Breast epithelium (tissue), 4 donors: Measurements from ENCODE around the gene FAM131A. TPM values are rescaled to one million over a fixed set of nuclear protein-coding genes. Genes with fewer than 3 reads are reported as not detected.

Source experiments
- DNase-seq, 2 donors: peaks; one replicate each; pipeline ENCODE4 v3.0.0-alpha.2; 2019; ENCODE audit warnings: low spot score in 2 of 2
- H3K27ac ChIP-seq, 2 donors: fragments of 200-600 bp; sonication (generic) in 1 of 2; one replicate each; pipeline ENCODE4 v1.5.1; 2016 to 2019; ENCODE audit warnings: mild to moderate bottlenecking in 1 of 2
- H3K27me3 ChIP-seq, 2 donors: fragments of 200-600 bp; sonication (generic) in 1 of 2; one replicate each; pipeline versions ENCODE4 v1.5.1 to v1.6.0; 2017 to 2019; ENCODE audit warnings: control low read depth in 1 of 2, mild to moderate bottlenecking in 1 of 2
- H3K36me3 ChIP-seq: fragments of 200-600 bp; one replicate; pipeline ENCODE4 v1.5.1; 2019
- H3K4me1 ChIP-seq, 2 donors: fragments of 200-600 bp; sonication (generic); one replicate each; pipeline ENCODE4 v1.5.1; 2016 to 2019; ENCODE audit warnings: control low read depth in 1 of 2
- H3K4me3 ChIP-seq, 3 donors: fragments of 200-600 bp; sonication (generic); 1 replicate in 2 of 3; 2 replicates in 1 of 3; pipeline ENCODE4 v1.5.1; 2016 to 2019; ENCODE audit warnings: mild to moderate bottlenecking in 3 of 3, moderate library complexity in 2 of 3
- H3K9me3 ChIP-seq, 2 donors: fragments of 200-600 bp; sonication (generic) in 1 of 2; one replicate each; pipeline ENCODE4 v1.5.1; 2016 to 2019; ENCODE audit warnings: control low read depth in 1 of 2
- POLR2A ChIP-seq: fragments of 450-650 bp; IDR thresholded peaks from one replicate; pipeline ENCODE4 v1.6.1; 2016; ENCODE audit warnings: antibody characterized with exemption, mild to moderate bottlenecking, moderate library complexity
- POLR2AphosphoS5 ChIP-seq, 3 donors: sonication (generic); formaldehyde crosslinking; IDR thresholded peaks; one replicate each; pipeline ENCODE4 v1.6.1; 2017; ENCODE audit warnings: antibody characterized with exemption in 3 of 3
- intact Hi-C: fragments of 100-400 bp; cut with DNase I; formaldehyde crosslinking; loops from one replicate; pipeline ENCODE4 v1.15.1; 2023; ENCODE audit warnings: low total_unique reads
- total RNA-seq, 3 donors: library from RNA; depleted of rRNA; stranded (reverse); fragments of >200 nt; gene quantifications; one replicate each; pipeline ENCODE4 v1.1.0, GENCODE V29; 2016
- TF ChIP-seq, protein P1 (sequence below), 3 donors: fragments of 450-650 bp; IDR thresholded peaks; one replicate each; pipeline ENCODE4 v1.5.1; 2016 to 2017; ENCODE audit warnings: antibody characterized with exemption in 3 of 3, mild to moderate bottlenecking in 3 of 3, moderate library complexity in 3 of 3

Gene FAM131A
- total RNA-seq, 3 donors from 2014 or later, result 18.7 to 32.4 (median 26.5) TPM

DNA sequence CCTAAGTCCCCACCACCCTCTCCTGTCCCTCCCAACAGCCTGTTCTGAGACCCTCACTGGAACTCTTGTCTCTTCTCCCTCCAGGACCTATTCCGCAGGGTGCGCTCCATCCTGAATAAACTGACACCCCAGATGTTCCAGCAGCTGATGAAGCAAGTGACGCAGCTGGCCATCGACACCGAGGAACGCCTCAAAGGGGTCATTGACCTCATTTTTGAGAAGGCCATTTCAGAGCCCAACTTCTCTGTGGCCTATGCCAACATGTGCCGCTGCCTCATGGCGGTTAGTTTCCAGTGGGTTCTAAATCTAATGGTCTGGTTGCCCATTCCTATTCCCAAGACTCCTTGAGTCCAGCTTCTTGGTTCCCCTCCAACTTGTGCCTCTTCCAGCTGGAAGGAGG lies 13.7 kb upstream of the FAM131A start:
- no peak overlapping the region for H3K4me3 ChIP-seq
- no peak for DNase-seq
- TF ChIP-seq POLR2A, result no peak
- TF ChIP-seq, protein P1, sequence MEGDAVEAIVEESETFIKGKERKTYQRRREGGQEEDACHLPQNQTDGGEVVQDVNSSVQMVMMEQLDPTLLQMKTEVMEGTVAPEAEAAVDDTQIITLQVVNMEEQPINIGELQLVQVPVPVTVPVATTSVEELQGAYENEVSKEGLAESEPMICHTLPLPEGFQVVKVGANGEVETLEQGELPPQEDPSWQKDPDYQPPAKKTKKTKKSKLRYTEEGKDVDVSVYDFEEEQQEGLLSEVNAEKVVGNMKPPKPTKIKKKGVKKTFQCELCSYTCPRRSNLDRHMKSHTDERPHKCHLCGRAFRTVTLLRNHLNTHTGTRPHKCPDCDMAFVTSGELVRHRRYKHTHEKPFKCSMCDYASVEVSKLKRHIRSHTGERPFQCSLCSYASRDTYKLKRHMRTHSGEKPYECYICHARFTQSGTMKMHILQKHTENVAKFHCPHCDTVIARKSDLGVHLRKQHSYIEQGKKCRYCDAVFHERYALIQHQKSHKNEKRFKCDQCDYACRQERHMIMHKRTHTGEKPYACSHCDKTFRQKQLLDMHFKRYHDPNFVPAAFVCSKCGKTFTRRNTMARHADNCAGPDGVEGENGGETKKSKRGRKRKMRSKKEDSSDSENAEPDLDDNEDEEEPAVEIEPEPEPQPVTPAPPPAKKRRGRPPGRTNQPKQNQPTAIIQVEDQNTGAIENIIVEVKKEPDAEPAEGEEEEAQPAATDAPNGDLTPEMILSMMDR (IDR thresholded peaks at IDR 0.05), result no peak
- TF ChIP-seq POLR2AphosphoS5 (IDR thresholded peaks at IDR 0.05), result no peak
- peak overlapping the region in 1 of 2 donors; percentile 21 for H3K27ac ChIP-seq
- H3K27me3 ChIP-seq, result no peaks in the 10 kb centered on the region
- intact Hi-C loops, result no loop called here
- H3K36me3 ChIP-seq, result peaks cover 45% of the 10 kb centered on the region
- peaks cover 6 to 7% of the 10 kb centered on the region in 2 donors for H3K4me1 ChIP-seq
- H3K9me3 ChIP-seq, result no peaks in the 10 kb centered on the region

DNA sequence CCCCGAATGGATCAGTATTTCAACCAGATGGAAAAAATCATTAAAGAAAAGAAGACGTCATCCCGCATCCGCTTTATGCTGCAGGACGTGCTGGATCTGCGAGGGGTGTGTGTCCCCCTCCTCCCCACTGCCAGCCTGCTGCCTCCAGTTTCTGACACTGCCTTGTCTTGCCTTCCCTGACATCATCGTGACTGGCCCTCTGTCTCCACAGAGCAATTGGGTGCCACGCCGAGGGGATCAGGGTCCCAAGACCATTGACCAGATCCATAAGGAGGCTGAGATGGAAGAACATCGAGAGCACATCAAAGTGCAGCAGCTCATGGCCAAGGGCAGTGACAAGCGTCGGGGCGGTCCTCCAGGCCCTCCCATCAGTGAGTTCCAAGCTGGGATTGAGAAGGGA lies 12.1 kb upstream of the FAM131A start:
- Histone ChIP-seq H3K9me3 (no peaks in the 10 kb centered on the region), H3K27ac (no peak overlapping the region), H3K36me3 (peaks cover 50% of the 10 kb centered on the region), H3K4me3 (no peak overlapping the region), H3K4me1 (peaks cover 1 to 3% of the 10 kb centered on the region in 2 donors), H3K27me3 (no peaks in the 10 kb centered on the region)
- TF ChIP-seq POLR2A, result no peak
- no peak for TF ChIP-seq POLR2AphosphoS5 (IDR thresholded peaks at IDR 0.05)
- TF ChIP-seq, protein P1 (IDR thresholded peaks at IDR 0.05), result no peak
- no peak for DNase-seq
- intact Hi-C loops, result no loop called here

DNA sequence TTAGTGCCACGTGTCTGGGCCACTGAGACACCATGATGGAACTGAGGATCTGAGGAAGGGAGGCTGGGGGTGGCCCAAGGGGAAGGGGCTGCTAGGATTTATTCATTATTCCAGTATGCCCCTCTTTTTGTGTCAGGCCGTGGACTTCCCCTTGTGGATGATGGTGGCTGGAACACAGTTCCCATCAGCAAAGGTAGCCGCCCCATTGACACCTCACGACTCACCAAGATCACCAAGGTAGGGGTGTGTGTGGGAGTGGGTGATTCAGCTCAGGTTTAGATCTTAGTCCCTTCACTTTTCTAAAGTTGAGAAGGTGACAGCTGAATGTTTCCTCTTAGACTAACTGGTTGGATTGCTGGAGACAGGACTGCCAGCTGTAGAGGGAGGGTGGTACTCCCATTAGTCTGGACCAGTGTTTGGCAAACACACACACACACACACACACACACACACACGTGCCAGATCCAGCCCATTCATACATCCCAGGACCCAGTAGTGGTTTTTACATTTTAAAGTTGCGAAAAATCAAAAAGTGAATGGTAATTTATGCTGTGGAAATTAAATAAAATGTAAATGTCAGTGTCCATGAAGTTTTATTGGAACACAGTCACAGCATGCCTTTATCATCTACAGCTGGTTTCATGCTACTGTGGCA lies 11.6 kb upstream of the FAM131A start:
- DNase-seq, result no peak
- intact Hi-C loops, result no loop called here
- TF ChIP-seq POLR2A, result no peak
- TF ChIP-seq, protein P1 (IDR thresholded peaks at IDR 0.05), result no peak
- no peak for TF ChIP-seq POLR2AphosphoS5 (IDR thresholded peaks at IDR 0.05)
- Histone ChIP-seq H3K27me3 (no peaks in the 10 kb centered on the region), H3K4me1 (no peaks in the 10 kb centered on the region), H3K36me3 (peaks cover 50% of the 10 kb centered on the region), H3K27ac (no peak overlapping the region), H3K4me3 (no peak overlapping the region), H3K9me3 (no peaks in the 10 kb centered on the region)

DNA sequence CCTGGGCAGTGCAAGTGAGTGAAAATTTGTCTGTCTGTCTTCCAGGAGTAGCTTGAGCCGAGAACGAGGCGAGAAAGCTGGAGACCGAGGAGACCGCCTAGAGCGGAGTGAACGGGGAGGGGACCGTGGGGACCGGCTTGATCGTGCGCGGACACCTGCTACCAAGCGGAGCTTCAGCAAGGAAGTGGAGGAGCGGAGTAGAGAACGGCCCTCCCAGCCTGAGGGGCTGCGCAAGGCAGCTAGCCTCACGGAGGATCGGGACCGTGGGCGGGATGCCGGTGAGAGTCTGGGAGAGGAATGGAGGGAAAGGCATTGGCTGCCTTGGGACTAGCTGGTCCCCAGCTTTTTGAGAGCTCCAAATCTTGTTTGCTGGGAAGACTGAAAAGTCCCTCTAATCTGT lies 10.2 kb upstream of the FAM131A start:
- H3K27ac ChIP-seq, result no peak overlapping the region
- H3K4me1 ChIP-seq, result no peaks in the 10 kb centered on the region
- no peaks in the 10 kb centered on the region for H3K9me3 ChIP-seq
- no peak for TF ChIP-seq POLR2AphosphoS5 (IDR thresholded peaks at IDR 0.05)
- TF ChIP-seq POLR2A, result no peak
- intact Hi-C loops, result no loop called here
- H3K27me3 ChIP-seq, result no peaks in the 10 kb centered on the region
- H3K4me3 ChIP-seq, result no peak overlapping the region
- peaks cover 50% of the 10 kb centered on the region for H3K36me3 ChIP-seq
- DNase-seq, result no peak

DNA sequence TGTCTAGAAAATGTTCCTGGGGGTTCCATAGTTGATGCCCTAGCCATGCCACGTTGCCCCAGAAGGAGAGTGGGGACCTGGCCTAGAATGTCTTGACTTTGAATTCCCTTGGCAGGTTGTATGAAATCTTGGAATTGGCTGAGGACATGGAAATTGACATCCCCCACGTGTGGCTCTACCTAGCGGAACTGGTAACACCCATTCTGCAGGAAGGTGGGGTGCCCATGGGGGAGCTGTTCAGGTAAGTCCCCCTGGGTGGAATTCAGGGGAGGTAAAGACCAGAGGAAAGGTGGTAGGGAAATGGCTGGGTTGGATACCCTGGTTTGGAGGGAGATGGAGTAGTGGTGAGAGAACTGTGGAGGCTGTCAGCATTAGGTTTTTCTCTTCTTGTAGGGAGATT lies 8.9 kb upstream of the FAM131A start:
- intact Hi-C loops, result no loop called here
- no peak for DNase-seq
- peaks cover 38% of the 10 kb centered on the region for H3K36me3 ChIP-seq
- H3K27me3 ChIP-seq, result no peaks in the 10 kb centered on the region
- H3K4me3 ChIP-seq, result no peak overlapping the region
- no peak overlapping the region for H3K27ac ChIP-seq
- no peaks in the 10 kb centered on the region for H3K4me1 ChIP-seq
- H3K9me3 ChIP-seq, result no peaks in the 10 kb centered on the region
- no peak for TF ChIP-seq POLR2A
- TF ChIP-seq POLR2AphosphoS5 (IDR thresholded peaks at IDR 0.05), result no peak
- TF ChIP-seq, protein P1 (IDR thresholded peaks at IDR 0.05), result no peak
